G401.6 (cell line): Measurements from ENCODE around the gene RANBP3.
A peak's percentile ranks its signal among the peaks of the same experiment; 100 is the strongest.
"Not testable (repeated sequence)": the region's sequence is repeated elsewhere in the genome, so short reads cannot be mapped to it uniquely, and the experiment has no call there.

Experiments
- FAIRE-seq: peaks from 2 replicates; lab custom pipeline; 2012; peaks lifted over from hg19 to GRCh38; lab: Jason Lieb, UNC

RANBP3 gene

DNA sequence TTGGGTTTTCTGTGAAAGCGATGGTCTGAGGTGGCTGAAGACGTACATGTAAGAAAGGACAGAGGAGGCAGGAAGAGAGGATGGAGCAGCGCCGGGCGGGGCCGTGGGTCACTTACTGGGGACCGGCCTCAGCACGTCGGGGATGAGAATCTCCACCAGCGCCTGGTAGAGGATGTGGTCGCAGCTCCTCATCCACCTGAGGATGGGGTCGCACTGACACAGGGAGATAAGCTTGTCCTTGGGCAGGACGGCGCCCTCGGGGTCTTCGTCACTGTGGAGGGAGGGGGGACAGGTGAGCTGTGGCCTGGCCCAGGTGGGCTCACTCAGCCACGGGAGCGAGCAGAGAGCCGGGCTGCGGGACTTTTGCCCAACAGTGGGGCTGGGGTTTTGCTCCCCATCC, 29.0 kb upstream of the RANBP3 start:
- FAIRE-seq, result no peak

DNA sequence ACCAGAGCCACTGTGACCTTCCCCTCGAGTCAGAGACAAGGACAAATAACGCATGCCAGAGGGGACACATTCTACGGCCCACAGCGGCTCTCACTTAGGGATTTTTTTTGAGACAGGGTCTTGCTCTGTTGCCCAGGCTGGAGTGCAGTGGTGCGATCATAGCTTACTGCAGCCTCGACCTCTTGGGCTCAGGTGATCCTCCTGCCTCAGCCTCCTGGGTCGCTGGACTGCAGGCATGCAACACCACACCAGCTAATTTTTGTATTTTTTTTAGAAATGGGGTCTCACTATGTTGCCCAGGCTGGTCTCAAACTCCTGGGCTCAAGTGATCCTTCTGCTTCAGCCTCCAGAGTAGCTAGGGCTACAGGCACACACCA, 28.1 kb upstream of the RANBP3 start:
- not testable (repeated sequence) for FAIRE-seq

DNA sequence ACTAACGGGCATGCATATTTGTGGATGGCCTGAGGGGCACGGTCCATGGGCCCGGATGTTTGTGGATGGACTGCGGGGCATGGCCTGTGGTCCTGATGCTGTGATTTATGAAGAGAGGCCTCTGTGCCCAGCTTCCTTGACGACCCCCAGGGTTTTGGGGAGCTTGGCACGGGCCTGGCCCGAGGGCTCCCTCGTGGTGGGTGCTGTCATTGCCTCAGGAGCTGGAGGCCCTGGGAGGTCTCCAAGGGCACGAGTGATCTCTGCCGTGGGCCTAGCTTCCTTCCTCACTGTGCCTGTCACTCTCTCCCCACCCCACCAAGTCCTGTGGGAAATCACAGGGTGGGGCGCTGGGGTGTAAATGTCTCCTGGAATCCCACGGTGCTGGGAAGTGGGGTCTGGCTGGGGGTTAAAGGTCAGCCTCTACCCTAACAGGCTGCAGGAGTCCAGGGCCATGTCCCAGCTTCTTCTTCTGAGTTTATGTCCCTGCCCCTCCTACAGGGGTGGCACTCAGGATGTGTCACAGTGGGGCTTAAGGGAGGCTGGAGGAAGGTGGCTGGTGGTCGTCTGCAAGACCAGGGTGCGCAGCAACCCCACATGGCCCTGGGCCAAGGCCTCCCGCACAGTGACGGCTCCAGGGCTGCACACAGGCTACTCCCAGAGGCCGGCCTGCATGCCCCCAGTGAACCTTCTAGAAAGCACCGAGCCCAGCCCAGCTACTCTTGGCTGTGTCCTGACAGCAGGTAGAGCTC, 27.6 kb upstream of the RANBP3 start:
- no peak for FAIRE-seq

DNA sequence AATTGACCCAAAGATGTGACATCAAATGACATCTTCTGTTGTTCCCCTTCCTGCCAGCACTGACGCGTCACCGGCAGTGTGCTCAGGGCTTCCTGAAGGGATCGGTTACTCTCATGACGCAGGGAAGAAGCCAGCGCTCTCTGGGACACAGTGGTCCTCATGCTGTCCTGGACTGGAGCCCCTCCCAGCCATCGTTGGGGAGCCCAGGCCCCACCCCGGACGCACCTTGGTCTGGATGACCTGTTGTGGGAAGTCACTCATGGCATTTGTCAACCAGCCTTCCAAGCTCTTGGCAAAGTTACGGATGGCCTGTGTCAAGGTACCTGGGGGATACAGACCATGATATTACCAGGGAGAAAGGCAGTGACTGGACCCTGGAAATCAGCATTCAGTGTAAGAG, 26.0 kb upstream of the RANBP3 start:
- no peak for FAIRE-seq

DNA sequence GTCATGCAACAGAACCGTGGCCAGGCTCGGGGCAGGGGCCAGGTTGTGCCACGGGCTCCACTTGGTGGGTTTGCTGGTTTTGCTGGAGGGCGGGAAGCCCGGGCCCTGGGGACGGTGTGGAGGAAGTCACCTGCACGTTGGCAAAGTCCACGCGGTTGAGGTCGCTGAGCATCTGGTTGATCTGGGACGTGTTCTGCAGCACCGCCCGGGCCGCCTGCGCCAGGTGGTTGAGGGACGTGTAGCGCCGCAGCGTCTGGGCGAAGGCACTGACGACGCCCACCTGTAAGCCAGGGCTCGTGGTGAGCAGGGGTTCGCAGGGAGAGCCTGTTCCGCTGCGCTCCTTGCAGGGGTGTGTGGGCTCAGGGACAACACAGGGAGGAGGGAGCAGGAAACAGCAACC, 24.7 kb upstream of the RANBP3 start:
- FAIRE-seq, result no peak

DNA sequence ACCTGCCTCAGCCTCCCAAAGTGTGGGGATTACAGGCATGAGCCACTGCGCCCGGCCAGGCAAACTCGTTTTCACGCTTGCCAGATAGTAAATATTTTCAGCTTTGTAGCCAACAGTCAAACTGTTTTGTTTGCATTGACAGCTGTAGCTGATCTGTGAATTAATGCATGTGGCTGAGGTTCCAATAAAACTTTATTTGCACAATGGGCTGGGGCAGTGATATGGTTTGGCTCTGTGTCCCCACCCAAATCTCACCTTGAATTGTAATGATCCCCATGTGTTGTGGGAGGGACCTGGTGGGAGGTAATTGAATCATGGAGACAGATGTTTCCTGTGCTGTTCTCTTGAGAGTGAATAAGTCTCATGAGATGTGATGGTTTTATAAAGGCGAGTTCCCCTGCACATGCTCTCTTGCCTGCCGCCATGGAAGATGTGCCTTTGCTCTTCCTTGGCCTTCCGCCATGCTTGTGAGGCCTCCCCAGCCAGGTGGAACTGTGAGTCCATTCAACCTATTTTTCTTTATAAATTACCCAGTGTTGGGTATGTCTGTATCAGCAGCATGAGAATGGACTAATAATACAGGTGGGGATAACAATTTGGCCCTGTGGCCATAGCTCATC, 22.4 kb upstream of the RANBP3 start:
- FAIRE-seq, result no peak

DNA sequence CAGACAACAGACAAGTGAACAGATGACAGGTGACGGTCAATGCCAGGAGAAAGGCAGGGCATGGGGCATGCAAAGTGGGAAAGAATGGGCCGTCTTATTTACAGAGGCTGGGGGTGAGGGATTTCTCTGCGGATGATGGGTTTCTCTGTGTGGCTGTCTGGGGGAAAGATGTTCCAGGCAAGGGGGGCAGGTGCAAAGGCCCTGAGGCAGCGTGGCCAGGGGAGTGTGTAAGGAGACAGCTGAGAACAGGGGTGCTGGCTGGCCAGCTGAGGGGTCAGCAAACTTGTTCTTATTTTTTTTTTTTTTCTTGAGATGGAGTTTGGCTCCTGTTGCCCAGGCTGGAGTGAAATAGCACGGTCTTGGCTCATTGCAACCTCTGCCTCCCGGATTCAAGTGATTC, 21.8 kb upstream of the RANBP3 start:
- FAIRE-seq, result no peak

DNA sequence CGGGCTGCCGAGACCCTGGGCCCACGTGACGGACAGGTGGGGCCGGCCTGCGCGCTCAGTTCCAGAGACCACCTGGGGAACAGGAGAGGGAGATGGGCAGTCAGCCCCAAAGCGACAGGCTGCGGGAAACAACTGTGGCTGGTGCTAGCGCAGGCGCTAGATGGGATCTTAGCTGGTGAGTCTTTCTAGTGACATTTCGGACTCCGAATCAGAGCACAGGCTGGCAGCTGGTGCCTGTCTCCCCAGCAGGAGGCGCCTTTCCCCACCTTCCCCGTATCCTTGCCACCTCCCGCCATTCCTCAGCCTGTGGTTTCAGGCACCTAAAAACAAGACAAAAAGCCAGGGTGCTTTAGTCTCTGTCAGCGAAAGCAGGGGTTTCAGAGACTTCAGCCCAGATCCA, 19.4 kb upstream of the RANBP3 start:
- FAIRE-seq, result no peak

DNA sequence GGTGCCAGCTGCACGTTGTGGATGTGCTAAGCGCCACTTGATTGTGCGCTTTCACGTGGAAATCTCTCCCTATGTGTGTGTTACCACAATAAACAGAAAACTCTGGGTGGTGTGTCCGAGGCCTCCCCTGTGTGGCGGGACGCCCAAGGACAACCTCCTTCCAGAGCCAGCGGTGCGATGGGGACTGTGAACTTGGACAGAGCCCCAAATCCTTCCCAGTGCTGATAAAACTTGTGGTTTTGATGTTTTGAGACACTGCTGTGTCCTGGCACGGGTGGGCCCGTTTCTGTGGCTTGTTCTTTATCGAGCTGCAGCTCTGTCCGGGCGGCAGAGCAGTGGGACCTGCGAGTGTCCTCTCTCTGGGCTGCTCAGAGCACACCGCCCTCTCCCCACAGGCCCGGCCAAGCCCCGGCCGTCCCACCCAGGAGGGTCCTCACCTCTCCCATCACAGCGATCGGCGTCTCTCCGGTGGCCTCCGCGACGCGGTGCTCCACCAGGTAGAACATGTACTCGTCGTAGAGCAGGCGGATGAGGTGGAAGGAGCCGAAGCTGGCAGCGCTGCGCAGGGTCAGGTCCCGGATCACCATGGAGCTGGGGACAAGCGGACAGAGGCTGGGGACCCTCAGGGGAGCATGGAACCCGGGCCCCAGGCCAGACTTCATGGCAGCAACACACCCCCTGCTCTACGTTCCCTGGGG, 18.8 kb upstream of the RANBP3 start:
- no peak for FAIRE-seq

DNA sequence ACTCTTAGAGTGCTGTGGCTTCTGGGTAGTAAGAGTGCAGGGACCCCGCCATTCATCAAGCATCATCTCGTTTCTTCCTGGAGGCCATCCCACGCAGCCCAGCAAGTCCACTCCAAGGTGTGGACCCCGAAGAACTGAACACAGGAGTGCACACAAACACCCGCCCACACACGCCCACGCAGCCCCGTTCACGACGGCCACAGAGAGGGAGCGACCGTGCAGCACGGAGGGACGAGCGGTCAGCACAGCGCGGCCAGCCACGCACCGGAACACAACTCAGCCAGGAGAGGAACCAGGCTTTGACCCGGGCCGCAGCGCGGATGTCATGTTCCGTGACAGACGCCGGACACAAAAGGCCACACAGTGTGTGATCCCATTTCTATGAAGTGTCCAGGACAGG, 18.2 kb upstream of the RANBP3 start:
- FAIRE-seq, result no peak

DNA sequence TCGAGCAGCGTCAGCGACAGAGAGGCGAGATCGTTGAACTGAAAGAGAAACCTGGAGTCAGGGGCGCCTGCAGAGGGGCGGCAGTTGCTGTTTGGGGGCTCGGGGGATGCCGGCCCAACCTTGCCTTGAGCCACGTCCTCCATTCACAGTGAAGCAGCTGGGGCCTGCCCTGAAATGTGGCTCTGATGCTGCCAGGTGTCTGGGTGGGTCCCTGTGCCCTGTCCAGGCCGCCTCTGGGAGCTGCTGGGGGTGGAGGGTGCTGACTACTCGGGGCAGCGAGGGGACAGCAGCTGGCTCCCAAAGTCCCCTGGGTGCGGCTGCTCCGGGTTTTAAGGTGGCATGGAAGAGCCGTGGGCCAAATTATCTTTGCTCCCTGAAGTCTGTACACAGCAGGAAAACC, 17.7 kb upstream of the RANBP3 start:
- no peak for FAIRE-seq

DNA sequence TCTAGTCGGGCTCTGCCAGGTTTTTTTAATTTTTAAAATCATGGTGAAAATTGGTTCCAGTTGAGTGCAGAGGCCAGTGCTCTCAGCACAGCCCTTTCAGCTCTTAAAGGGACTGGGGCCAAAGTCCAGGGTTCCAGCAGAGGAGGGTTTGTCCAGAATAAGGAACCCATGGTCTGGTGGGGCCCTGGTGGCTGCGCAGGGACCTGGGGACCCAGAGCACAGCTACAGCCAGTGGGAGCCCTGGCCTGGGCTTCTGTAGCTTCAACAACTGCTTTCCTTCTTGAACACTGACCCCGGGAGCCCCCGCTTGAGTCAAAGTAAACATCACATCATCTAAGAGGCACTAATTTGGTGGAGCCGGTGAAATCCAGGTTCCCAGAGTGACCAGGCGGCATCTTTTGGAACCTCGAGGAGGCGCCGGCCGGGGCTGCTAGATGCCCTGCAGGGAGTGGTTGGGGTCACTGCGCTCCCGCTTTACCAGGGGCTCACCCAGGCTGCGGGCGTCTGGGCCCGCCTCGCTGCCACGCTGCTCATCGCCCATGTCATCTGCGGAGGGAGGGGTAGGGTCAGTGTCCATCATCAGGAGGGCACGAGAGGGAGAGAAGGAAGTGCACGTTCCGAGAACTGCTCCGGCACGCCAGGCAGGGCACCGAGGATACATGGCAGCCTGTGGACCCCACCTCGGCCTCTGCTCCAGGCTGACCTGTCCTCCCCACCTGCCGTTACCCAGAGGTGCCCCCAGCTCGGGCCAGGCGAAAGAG, 16.6 kb upstream of the RANBP3 start:
- FAIRE-seq, result no peak

DNA sequence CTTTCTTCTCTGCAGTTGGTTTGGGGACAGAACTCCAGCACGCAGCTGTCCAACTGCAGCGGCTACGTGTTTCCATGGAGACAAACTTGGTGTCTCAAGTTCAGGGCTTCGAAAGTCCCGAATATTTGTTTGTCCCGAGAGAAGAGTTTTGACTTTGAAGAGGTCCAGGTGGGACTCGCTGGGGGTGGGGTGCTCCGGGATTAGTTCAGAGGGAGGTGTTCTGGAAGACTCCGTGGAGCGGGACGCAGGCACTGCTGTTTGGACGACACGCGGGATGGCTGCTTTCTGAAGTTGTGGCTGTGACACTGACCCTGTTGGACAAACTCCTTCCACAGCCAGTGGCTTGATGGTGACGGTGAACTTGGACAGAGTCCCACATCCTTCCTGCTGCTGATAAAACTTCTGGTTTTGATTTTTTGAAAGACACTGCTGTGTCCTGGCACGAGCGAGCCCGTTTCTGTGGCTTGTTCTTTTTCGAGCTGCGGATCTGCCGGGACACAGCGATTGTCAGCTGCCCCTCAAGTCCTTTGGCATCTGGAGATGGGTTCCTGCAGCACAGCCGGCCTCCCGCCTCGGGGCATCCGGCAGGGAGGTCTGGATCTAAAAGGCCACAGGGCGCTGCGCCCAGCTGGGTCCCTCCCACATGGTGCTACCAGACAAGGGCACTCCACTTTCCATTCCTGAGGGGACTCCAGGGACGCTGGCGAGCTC, 15.9 kb upstream of the RANBP3 start:
- no peak for FAIRE-seq

DNA sequence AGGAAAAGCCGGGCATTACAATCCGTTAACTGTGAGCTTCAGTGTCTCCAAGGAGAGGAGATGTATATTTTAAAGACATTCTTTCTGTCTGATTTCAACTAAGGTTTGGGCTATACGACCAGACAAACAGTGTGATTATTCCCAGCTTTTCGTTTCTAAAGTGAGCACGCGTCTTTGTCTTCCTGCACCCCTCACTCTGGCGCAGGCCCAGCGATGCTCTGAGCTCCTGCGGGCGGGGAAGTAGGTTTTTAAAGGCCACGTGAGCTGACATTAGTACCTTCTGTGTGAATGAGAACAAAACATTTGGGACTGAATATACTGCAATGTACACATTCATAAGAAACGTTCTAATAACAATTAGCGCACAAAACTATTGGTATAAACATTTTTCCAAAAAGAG, 15.3 kb upstream of the RANBP3 start:
- FAIRE-seq, result no peak

DNA sequence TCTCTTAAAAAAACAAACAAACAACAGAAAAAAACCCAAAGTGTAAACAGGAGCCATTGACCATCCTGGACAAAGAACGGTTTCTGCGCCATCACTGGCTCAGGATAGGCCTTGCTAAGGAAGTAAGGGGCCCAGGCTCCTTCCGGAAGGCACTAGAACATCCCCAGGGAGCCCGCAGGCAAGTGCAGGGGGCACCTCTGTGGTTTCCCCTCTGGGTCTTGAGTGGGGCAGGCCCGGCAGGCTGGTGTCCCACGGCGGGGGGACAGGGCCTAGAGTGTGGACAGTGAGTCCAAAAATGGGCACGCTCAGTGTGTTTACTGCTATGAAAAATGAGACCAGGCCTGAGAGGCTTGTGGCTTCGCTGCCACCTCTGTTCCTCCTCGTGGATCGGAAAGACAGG, 14.8 kb upstream of the RANBP3 start:
- FAIRE-seq, result no peak

DNA sequence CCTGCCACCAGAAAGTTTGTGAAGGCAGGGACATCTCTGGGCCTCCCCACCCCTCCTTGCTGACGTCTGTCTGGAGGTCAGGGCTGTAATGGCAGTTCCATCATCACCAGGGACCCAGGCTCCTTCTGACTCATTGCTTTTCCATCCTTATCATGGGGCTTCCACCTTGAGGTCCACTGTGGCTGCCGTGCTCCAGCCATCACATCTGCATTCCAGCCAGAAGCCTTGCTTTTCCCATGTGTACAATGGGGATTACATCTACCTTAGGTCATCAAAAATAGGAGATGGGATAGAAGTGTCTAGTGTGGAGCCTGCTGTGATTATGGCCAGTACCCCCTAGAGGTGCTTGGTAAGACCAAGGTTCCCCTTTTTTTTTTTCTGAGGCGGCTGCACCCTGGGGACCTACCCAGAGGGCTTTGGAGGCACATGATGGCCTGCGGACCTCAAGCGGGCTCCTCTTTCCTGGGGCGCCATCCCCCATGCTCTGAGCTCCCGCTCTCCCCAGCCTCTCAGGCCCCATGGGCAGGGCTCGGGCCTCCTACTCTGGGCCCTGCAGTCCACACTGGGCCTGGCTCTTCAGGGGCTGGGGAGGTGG, 13.4 kb upstream of the RANBP3 start:
- no peak for FAIRE-seq

DNA sequence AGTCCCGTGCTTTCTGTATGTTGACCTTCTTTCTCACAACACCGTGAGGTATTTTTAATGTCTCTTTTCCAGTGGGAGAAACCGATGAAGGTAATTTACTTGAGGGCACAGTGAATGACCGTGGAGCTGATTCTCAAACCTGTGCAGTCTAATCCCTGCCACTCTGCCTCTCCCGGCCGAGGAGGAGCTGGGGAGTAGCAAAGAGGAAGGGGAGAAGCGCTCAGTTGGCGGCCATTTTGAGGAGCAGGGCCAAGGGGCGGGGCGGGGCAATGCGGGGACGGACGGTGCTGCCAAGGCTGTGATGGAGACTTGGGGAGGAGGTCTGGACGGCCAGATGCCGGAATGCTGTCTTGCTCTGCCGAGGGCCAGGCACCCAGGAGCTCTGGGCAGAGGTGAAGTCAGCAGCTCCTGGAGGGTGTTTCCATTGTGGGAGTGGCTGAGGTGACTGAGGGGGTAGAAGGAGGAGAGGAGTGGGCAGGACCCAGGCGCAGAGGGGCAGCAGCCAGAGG, 12.4 kb upstream of the RANBP3 start:
- no peak for FAIRE-seq

DNA sequence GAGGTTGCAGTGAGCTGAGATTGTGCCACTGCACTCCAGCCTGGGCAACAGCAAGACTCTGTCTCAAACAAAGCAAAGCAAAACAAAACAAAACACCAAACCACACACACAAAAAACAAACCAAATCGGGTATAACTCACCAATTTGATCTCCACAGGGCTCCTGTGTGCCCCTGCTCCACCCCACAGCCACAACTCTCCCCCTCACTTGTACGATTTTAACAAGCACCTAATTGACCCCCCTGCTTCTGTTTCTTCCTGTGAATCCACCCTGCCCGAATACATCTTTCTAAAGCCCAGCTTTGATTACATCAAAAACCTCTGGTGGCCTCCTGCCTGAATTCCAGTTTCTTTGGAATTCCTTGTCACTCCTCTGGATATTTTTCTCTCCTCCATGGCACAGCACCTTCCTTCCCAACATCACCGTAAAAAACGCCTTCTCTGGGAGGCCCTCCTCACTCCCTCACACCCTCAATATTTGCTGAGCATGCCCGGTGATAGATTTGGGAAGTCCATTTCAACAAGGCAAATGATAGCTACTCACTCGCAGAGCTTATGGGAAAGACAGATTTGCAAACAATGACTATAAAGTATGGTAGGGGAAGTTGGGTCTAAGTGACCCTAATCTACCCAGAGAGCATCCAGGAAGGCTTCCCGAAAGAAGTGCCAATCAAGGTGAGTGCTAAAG, 11.6 kb upstream of the RANBP3 start:
- no peak for FAIRE-seq

DNA sequence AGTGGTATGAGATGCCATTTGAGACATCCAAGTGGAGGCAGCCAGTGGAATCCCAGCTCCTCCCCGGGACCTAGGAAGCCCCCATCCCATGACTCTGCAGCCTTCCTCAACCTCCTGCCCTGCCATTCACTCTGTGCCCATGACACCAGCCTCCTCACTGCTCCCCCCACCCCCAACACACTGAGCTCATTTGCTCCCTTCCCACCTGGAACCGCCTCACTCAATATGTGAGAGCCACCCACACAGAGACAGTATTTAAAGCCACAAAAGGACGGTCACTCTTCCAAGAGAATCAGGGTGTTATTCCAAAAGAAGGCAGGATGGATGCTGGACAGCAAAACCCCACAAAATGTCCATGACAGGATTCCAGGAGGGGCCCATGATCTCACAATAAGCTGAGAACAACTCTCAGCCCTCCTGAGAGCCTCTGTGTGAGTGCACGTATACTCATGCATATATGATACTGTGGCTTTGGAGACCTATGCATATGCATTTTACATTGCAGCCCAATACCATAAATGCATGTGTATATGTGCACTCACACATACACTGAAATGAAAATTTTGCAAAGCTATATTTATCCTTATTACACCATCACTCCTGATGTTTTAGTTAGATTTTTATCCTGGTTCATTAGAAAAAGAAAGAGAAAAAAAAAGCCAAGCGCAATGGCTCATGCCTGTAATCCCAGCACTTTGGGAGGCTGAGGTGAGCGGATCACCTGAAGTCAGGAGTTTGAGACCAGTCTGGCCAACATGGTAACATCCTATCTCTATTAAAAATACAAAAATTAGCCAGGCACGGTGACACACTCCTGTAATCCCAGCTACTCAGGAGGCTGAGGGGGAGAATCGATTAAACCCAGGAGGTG, 10.8 kb upstream of the RANBP3 start:
- peak; percentile 73 for FAIRE-seq
